ENCODE data around the gene GNG8.
A peak's percentile ranks its signal among the peaks of the same experiment; 100 is the strongest.

The GNG8 gene

GRCh38 chr19:46635920-46636761, at the start of gene GNG8:
Gene GNG8 (minus strand): TSS chr19:46636202. CDS start chr19:46634682, 1,520 bp downstream.
- H3K4me1 ChIP-seq (ENCODE audit: control insufficient read depth in 2 of 2, insufficient read depth in 2 of 2, low read length in 2 of 2), result peaks cover 13 to 29% of the 10 kb centered on the region in 2 donors
- H3K9me3 ChIP-seq (ENCODE audit: control insufficient read depth in 2 of 2, low read length in 2 of 2), result no peaks in the 10 kb centered on the region
- no peak within 1 kb of the TSS for H3K4me3 ChIP-seq (ENCODE audit: low read length in 2 of 2)
- peaks cover 48 to 60% of the 10 kb centered on the region in 2 donors for H3K27me3 ChIP-seq (ENCODE audit: control insufficient read depth in 2 of 2, insufficient read depth in 2 of 2, low read length in 2 of 2)
- H3K36me3 ChIP-seq (ENCODE audit: control insufficient read depth in 2 of 2, insufficient read depth in 2 of 2, low read length in 2 of 2), result no peaks in the 10 kb centered on the region
- H3K9ac ChIP-seq (ENCODE audit: low read depth in 1 of 2, low read length in 2 of 2), result no peak within 1 kb of the TSS
- H3K27ac ChIP-seq (ENCODE audit: low read depth in 2 of 2, low read length in 2 of 2), result no peak within 1 kb of the TSS

GRCh38 chr19:46685189-46685588, 49.2 kb upstream of the GNG8 start:
- Histone ChIP-seq H3K4me3 (ENCODE audit: low read length in 2 of 2) (no peak overlapping the region), H3K27me3 (ENCODE audit: control insufficient read depth in 2 of 2, insufficient read depth in 2 of 2, low read length in 2 of 2) (no peaks in the 10 kb centered on the region), H3K9me3 (ENCODE audit: control insufficient read depth in 2 of 2, low read length in 2 of 2) (no peaks in the 10 kb centered on the region), H3K27ac (ENCODE audit: low read depth in 2 of 2, low read length in 2 of 2) (no peak overlapping the region), H3K36me3 (ENCODE audit: control insufficient read depth in 2 of 2, insufficient read depth in 2 of 2, low read length in 2 of 2) (peaks cover 33 to 59% of the 10 kb centered on the region in 2 donors), H3K4me1 (ENCODE audit: control insufficient read depth in 2 of 2, insufficient read depth in 2 of 2, low read length in 2 of 2) (no peaks in the 10 kb centered on the region), H3K9ac (ENCODE audit: low read depth in 1 of 2, low read length in 2 of 2) (no peak overlapping the region)

GRCh38 chr19:46678110-46678732, 42.2 kb upstream of the GNG8 start:
- Histone ChIP-seq H3K4me1 (ENCODE audit: control insufficient read depth in 2 of 2, insufficient read depth in 2 of 2, low read length in 2 of 2) (peaks cover 0 to 3% of the 10 kb centered on the region in 2 donors), H3K9ac (ENCODE audit: low read depth in 1 of 2, low read length in 2 of 2) (no peak overlapping the region), H3K36me3 (ENCODE audit: control insufficient read depth in 2 of 2, insufficient read depth in 2 of 2, low read length in 2 of 2) (peaks cover 45 to 69% of the 10 kb centered on the region in 2 donors), H3K27me3 (ENCODE audit: control insufficient read depth in 2 of 2, insufficient read depth in 2 of 2, low read length in 2 of 2) (no peaks in the 10 kb centered on the region), H3K9me3 (ENCODE audit: control insufficient read depth in 2 of 2, low read length in 2 of 2) (no peaks in the 10 kb centered on the region), H3K27ac (ENCODE audit: low read depth in 2 of 2, low read length in 2 of 2) (no peak overlapping the region), H3K4me3 (ENCODE audit: low read length in 2 of 2) (no peak overlapping the region)

- Histone ChIP-seq H3K27ac (ENCODE audit: low read depth in 2 of 2, low read length in 2 of 2) (no peak overlapping the region), H3K9ac (ENCODE audit: low read depth in 1 of 2, low read length in 2 of 2) (no peak overlapping the region), H3K4me1 (ENCODE audit: control insufficient read depth in 2 of 2, insufficient read depth in 2 of 2, low read length in 2 of 2) (no peaks in the 10 kb centered on the region), H3K36me3 (ENCODE audit: control insufficient read depth in 2 of 2, insufficient read depth in 2 of 2, low read length in 2 of 2) (peaks cover 39 to 52% of the 10 kb centered on the region in 2 donors), H3K4me3 (ENCODE audit: low read length in 2 of 2) (no peak overlapping the region), H3K9me3 (ENCODE audit: control insufficient read depth in 2 of 2, low read length in 2 of 2) (no peaks in the 10 kb centered on the region), H3K27me3 (ENCODE audit: control insufficient read depth in 2 of 2, insufficient read depth in 2 of 2, low read length in 2 of 2) (no peaks in the 10 kb centered on the region)
These were observed 38.6 kb upstream of the GNG8 start for GRCh38 chr19:46674416-46675178.

- Histone ChIP-seq H3K27ac (ENCODE audit: low read depth in 2 of 2, low read length in 2 of 2) (no peak overlapping the region), H3K36me3 (ENCODE audit: control insufficient read depth in 2 of 2, insufficient read depth in 2 of 2, low read length in 2 of 2) (peaks cover 15 to 24% of the 10 kb centered on the region in 2 donors), H3K27me3 (ENCODE audit: control insufficient read depth in 2 of 2, insufficient read depth in 2 of 2, low read length in 2 of 2) (no peaks in the 10 kb centered on the region), H3K9ac (ENCODE audit: low read depth in 1 of 2, low read length in 2 of 2) (no peak overlapping the region), H3K9me3 (ENCODE audit: control insufficient read depth in 2 of 2, low read length in 2 of 2) (no peaks in the 10 kb centered on the region), H3K4me3 (ENCODE audit: low read length in 2 of 2) (no peak overlapping the region), H3K4me1 (ENCODE audit: control insufficient read depth in 2 of 2, insufficient read depth in 2 of 2, low read length in 2 of 2) (no peaks in the 10 kb centered on the region)
These were observed 34.8 kb upstream of the GNG8 start for GRCh38 chr19:46670813-46671212.

- Histone ChIP-seq H3K4me1 (ENCODE audit: control insufficient read depth in 2 of 2, insufficient read depth in 2 of 2, low read length in 2 of 2) (no peaks in the 10 kb centered on the region), H3K27me3 (ENCODE audit: control insufficient read depth in 2 of 2, insufficient read depth in 2 of 2, low read length in 2 of 2) (no peaks in the 10 kb centered on the region), H3K9ac (ENCODE audit: low read depth in 1 of 2, low read length in 2 of 2) (no peak overlapping the region), H3K4me3 (ENCODE audit: low read length in 2 of 2) (no peak overlapping the region), H3K36me3 (ENCODE audit: control insufficient read depth in 2 of 2, insufficient read depth in 2 of 2, low read length in 2 of 2) (peaks cover 0 to 7% of the 10 kb centered on the region in 2 donors), H3K27ac (ENCODE audit: low read depth in 2 of 2, low read length in 2 of 2) (no peak overlapping the region), H3K9me3 (ENCODE audit: control insufficient read depth in 2 of 2, low read length in 2 of 2) (no peaks in the 10 kb centered on the region)
These were observed 32.7 kb upstream of the GNG8 start for GRCh38 chr19:46668662-46669061.

GRCh38 chr19:46665072-46665471, 29.1 kb upstream of the GNG8 start:
- no peaks in the 10 kb centered on the region for H3K9me3 ChIP-seq (ENCODE audit: control insufficient read depth in 2 of 2, low read length in 2 of 2)
- peaks cover 3 to 4% of the 10 kb centered on the region in 2 donors for H3K27me3 ChIP-seq (ENCODE audit: control insufficient read depth in 2 of 2, insufficient read depth in 2 of 2, low read length in 2 of 2)
- no peaks in the 10 kb centered on the region for H3K36me3 ChIP-seq (ENCODE audit: control insufficient read depth in 2 of 2, insufficient read depth in 2 of 2, low read length in 2 of 2)
- no peak overlapping the region for H3K4me3 ChIP-seq (ENCODE audit: low read length in 2 of 2)
- no peak overlapping the region for H3K27ac ChIP-seq (ENCODE audit: low read depth in 2 of 2, low read length in 2 of 2)
- H3K9ac ChIP-seq (ENCODE audit: low read depth in 1 of 2, low read length in 2 of 2), result no peak overlapping the region
- peaks cover 5 to 10% of the 10 kb centered on the region in 2 donors for H3K4me1 ChIP-seq (ENCODE audit: control insufficient read depth in 2 of 2, insufficient read depth in 2 of 2, low read length in 2 of 2)

GRCh38 chr19:46661735-46662592, 26.0 kb upstream of the GNG8 start:
- peak overlapping the region; percentile 58 to 69 for H3K4me3 ChIP-seq (ENCODE audit: low read length in 2 of 2)
- H3K27me3 ChIP-seq (ENCODE audit: control insufficient read depth in 2 of 2, insufficient read depth in 2 of 2, low read length in 2 of 2), result peaks cover 17 to 18% of the 10 kb centered on the region in 2 donors
- H3K4me1 ChIP-seq (ENCODE audit: control insufficient read depth in 2 of 2, insufficient read depth in 2 of 2, low read length in 2 of 2), result peaks cover 10 to 12% of the 10 kb centered on the region in 2 donors
- no peaks in the 10 kb centered on the region for H3K36me3 ChIP-seq (ENCODE audit: control insufficient read depth in 2 of 2, insufficient read depth in 2 of 2, low read length in 2 of 2)
- peak overlapping the region; percentile 49 to 64 for H3K27ac ChIP-seq (ENCODE audit: low read depth in 2 of 2, low read length in 2 of 2)
- no peaks in the 10 kb centered on the region for H3K9me3 ChIP-seq (ENCODE audit: control insufficient read depth in 2 of 2, low read length in 2 of 2)
- H3K9ac ChIP-seq (ENCODE audit: low read depth in 1 of 2, low read length in 2 of 2), result peak overlapping the region; percentile 28 to 49

GRCh38 chr19:46661020-46661731, 25.2 kb upstream of the GNG8 start, which contains the start of gene DACT3:
Gene DACT3 (minus strand): TSS chr19:46661182. CDS start chr19:46661064, 118 bp downstream.
- Histone ChIP-seq H3K4me3 (ENCODE audit: low read length in 2 of 2) (peak within 1 kb of the TSS; percentile 62 to 72), H3K4me1 (ENCODE audit: control insufficient read depth in 2 of 2, insufficient read depth in 2 of 2, low read length in 2 of 2) (peaks cover 10 to 12% of the 10 kb centered on the region in 2 donors), H3K9ac (ENCODE audit: low read depth in 1 of 2, low read length in 2 of 2) (peak within 1 kb of the TSS; percentile 49 to 54), H3K36me3 (ENCODE audit: control insufficient read depth in 2 of 2, insufficient read depth in 2 of 2, low read length in 2 of 2) (no peaks in the 10 kb centered on the region), H3K9me3 (ENCODE audit: control insufficient read depth in 2 of 2, low read length in 2 of 2) (no peaks in the 10 kb centered on the region), H3K27me3 (ENCODE audit: control insufficient read depth in 2 of 2, insufficient read depth in 2 of 2, low read length in 2 of 2) (peaks cover 17 to 18% of the 10 kb centered on the region in 2 donors), H3K27ac (ENCODE audit: low read depth in 2 of 2, low read length in 2 of 2) (peak within 1 kb of the TSS; percentile 49 to 67)
